ENCODE results near the gene APOA5.
A peak's percentile ranks its signal among the peaks of the same experiment; 100 is the strongest.
"Not testable (repeated sequence)": the region's sequence is repeated elsewhere in the genome, so short reads cannot be mapped to it uniquely, and the experiment has no call there.

Gene APOA5

GRCh38 chr11:116772443-116773202 lies 19.1 kb downstream of the APOA5 start, which contains the start of gene BUD13:
BUD13 (minus strand) TSS chr11:116772987; CDS start chr11:116772964, 23 bp downstream.
- DNase-seq, result peak; percentile 97

- peak; percentile 14 for DNase-seq
Observed at GRCh38 chr11:116771935-116772334, 19.7 kb downstream of the APOA5 start.

GRCh38 chr11:116762132-116762531 lies 29.5 kb downstream of the APOA5 start:
- DNase-seq, result no peak

GRCh38 chr11:116756044-116756443 lies 35.6 kb downstream of the APOA5 start:
- not testable (repeated sequence) for DNase-seq

- DNase-seq, result no peak
Observed at GRCh38 chr11:116750070-116750718, 41.5 kb downstream of the APOA5 start.

GRCh38 chr11:116742104-116742503 lies 49.6 kb downstream of the APOA5 start:
- DNase-seq, result no peak

- no peak for DNase-seq
Observed at GRCh38 chr11:116740741-116741140, 50.9 kb downstream of the APOA5 start.

All from DMS53 (cell line).